ENCODE measurements around the gene UBE3B.

The UBE3B gene

DNA sequence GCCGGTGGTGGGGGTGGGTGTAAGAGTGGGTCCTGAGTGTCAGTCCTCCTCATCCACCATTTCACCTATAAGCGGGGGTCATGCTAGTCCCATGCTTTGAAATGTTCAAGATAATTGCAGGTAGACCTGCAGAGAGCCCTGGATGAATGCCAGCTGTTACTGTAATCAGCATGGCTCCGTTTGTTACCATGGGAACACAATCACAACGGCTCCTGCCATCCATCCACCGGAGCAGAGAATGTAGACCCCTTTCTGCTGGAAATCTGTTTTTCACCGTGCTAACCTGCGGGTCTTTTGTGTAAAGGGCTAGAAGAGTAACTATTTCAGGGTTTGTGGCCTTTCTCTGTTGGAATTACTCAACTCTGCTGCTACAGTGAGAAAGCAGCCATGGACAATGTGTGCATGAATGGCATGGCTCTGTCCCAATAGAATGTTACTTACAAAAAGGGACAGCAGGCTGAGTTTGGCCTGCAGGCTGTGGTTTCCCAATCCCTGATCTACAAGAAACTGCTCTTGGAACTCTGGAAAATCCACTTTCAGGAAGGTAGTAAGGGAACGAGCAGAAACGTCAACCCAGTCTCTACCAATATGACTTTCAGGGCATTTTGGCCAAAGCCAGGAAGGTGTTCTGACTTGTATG is 36.5 kb upstream of the UBE3B start:
- no peak overlapping the region for H3K27ac Mint-ChIP-seq
- intact Hi-C loops (cut with micrococcal nuclease) = no loop called here
- no peaks in the 10 kb centered on the region for H3K9me3 Mint-ChIP-seq
- peaks cover 34% of the 10 kb centered on the region for H3K36me3 Mint-ChIP-seq (ENCODE audit: low read depth)
- H3K4me3 Mint-ChIP-seq = no peak overlapping the region
- no peaks in the 10 kb centered on the region for H3K27me3 Mint-ChIP-seq
- no peaks in the 10 kb centered on the region for H3K4me1 Mint-ChIP-seq (ENCODE audit: low read depth)

DNA sequence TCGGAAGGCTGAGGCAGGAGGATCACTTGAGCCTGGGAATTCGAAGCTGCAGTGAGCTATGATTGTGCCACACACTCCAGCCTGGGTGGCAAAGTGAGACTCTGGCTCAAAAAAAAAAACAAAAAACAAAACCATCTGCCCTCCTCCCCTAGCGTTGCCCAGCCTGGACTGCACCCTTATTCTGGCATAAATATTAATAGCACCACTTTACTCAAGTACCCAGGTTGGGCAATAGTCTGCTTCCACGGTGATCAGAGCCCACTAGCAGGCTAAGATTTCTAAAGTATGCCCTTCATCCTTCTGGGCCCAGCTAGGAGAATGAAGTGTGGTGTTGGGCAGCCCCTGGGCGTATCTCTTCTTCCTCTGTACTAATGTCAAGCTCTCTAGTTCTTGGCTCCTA is 33.6 kb upstream of the UBE3B start:
- Mint-ChIP-seq H3K9me3 (no peaks in the 10 kb centered on the region), H3K36me3 (ENCODE audit: low read depth) (peaks cover 60% of the 10 kb centered on the region), H3K27me3 (no peaks in the 10 kb centered on the region), H3K4me1 (ENCODE audit: low read depth) (no peaks in the 10 kb centered on the region), H3K27ac (no peak overlapping the region), H3K4me3 (no peak overlapping the region)
- intact Hi-C loops (cut with micrococcal nuclease) = no loop called here

DNA sequence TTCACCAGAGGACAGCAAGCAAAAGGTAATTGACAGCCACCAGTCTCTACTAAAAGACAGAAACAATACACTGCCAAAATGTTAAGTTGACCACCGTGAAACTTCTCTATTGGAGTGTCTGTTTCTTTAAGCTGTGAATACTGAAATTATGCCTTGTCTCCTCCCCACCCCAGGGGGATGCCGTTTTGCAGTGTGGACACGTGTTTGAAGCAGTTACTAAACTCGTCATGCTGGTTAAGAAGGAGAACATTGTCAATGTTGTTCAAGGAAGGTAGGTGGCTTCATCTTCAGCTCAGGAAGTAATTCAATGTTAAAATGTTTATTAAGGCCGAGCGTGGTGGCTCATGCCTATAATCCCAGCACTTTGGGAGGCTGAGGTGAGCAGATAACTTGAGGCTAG is 33.2 kb upstream of the UBE3B start:
- H3K9me3 Mint-ChIP-seq = no peaks in the 10 kb centered on the region
- H3K36me3 Mint-ChIP-seq (ENCODE audit: low read depth) = peaks cover 65% of the 10 kb centered on the region
- H3K4me3 Mint-ChIP-seq = no peak overlapping the region
- intact Hi-C loops (cut with micrococcal nuclease) = no loop called here
- no peaks in the 10 kb centered on the region for H3K27me3 Mint-ChIP-seq
- H3K4me1 Mint-ChIP-seq (ENCODE audit: low read depth) = no peaks in the 10 kb centered on the region
- H3K27ac Mint-ChIP-seq = no peak overlapping the region

DNA sequence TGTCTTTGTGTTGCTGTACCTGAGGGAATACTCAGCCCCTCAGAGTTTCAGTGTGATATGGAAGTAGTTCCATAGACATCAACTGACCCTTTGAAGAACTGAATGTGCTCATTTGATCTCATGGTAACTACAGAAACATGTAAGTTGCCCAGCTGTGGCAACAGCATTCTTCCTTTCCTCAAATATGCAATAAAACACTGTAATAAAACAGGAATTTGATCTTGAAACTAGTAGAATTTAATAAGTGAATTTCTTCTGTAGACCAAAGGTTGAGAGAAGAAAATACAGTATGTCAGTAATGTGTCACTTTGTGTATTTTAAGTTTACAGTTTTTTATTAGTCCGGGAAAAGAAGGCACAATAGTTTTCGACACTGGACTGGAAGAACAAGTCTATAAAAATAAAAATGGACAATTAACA is 32.2 kb upstream of the UBE3B start:
- H3K27ac Mint-ChIP-seq = no peak overlapping the region
- peaks cover 73% of the 10 kb centered on the region for H3K36me3 Mint-ChIP-seq (ENCODE audit: low read depth)
- intact Hi-C loops (cut with micrococcal nuclease) = no loop called here
- no peaks in the 10 kb centered on the region for H3K9me3 Mint-ChIP-seq
- no peaks in the 10 kb centered on the region for H3K27me3 Mint-ChIP-seq
- H3K4me3 Mint-ChIP-seq = no peak overlapping the region
- no peaks in the 10 kb centered on the region for H3K4me1 Mint-ChIP-seq (ENCODE audit: low read depth)

DNA sequence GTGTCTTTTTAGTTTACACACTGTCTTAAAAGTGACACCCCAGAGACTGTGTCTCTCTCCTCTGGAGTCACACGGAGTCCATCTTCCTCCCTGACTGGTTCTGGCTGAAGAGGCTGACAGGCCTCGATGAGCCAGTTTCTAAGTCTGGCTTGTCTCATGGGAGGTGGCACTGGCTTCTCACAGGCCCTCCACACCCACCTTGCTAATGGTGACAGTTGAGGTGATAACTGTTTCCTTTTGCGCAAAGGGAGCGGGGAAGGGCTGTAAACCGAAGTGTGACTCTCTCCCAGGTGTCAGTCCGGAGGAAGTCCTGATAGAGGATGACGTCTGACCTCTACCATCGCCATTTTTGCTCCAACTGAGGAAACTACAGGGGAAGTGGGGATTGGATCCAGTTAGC is 30.6 kb upstream of the UBE3B start:
- intact Hi-C loops (cut with micrococcal nuclease) = no loop called here
- no peaks in the 10 kb centered on the region for H3K27me3 Mint-ChIP-seq
- H3K27ac Mint-ChIP-seq = no peak overlapping the region
- H3K4me1 Mint-ChIP-seq (ENCODE audit: low read depth) = no peaks in the 10 kb centered on the region
- H3K36me3 Mint-ChIP-seq (ENCODE audit: low read depth) = peaks cover 85% of the 10 kb centered on the region
- H3K4me3 Mint-ChIP-seq = no peak overlapping the region
- H3K9me3 Mint-ChIP-seq = no peaks in the 10 kb centered on the region

DNA sequence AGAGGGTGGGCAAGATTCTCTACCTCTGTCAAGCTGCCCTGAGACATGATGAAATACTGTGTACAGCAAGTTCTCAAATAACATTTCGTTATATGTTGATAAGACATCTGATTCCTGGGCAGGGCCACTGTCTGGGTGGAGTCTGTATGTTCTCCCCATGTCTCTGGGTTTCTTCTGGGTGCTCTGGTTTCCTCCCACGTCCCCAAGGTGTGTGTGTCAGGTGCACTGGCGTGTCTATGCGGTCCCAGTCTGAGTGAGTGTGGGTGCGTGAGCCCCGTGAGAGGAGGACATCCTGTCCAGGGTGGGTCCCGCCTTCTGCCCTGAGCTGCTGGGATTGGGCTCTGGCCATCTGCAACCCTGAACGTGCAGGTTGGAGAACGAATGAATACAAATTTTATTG is 30.0 kb upstream of the UBE3B start:
- no peaks in the 10 kb centered on the region for H3K9me3 Mint-ChIP-seq
- intact Hi-C loops (cut with micrococcal nuclease) = no loop called here
- no peaks in the 10 kb centered on the region for H3K27me3 Mint-ChIP-seq
- H3K4me1 Mint-ChIP-seq (ENCODE audit: low read depth) = no peaks in the 10 kb centered on the region
- no peak overlapping the region for H3K4me3 Mint-ChIP-seq
- H3K36me3 Mint-ChIP-seq (ENCODE audit: low read depth) = peaks cover 88% of the 10 kb centered on the region
- no peak overlapping the region for H3K27ac Mint-ChIP-seq

DNA sequence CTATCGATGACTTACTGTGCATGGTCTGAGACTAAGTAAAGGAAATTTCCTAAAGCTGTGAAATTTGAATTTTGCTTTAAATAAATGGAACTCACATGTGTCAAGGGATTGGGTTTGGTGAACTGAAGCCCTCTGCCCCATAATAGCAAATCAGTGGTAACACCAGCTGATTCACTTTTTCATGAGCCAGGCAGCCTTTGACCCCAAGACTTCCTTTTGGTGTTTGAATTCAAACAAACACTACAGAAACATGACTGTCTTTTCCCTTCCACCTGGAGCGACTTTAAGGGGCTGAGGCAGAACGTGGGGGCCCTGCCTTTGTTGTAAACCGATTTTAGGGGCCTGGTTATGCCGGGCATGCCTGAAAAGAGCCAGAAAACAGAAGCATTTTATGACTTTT is 29.2 kb upstream of the UBE3B start:
- Mint-ChIP-seq H3K4me3 (no peak overlapping the region), H3K9me3 (no peaks in the 10 kb centered on the region), H3K4me1 (ENCODE audit: low read depth) (no peaks in the 10 kb centered on the region), H3K27me3 (no peaks in the 10 kb centered on the region), H3K27ac (no peak overlapping the region), H3K36me3 (ENCODE audit: low read depth) (peaks cover 92% of the 10 kb centered on the region)
- intact Hi-C loops (cut with micrococcal nuclease) = no loop called here

DNA sequence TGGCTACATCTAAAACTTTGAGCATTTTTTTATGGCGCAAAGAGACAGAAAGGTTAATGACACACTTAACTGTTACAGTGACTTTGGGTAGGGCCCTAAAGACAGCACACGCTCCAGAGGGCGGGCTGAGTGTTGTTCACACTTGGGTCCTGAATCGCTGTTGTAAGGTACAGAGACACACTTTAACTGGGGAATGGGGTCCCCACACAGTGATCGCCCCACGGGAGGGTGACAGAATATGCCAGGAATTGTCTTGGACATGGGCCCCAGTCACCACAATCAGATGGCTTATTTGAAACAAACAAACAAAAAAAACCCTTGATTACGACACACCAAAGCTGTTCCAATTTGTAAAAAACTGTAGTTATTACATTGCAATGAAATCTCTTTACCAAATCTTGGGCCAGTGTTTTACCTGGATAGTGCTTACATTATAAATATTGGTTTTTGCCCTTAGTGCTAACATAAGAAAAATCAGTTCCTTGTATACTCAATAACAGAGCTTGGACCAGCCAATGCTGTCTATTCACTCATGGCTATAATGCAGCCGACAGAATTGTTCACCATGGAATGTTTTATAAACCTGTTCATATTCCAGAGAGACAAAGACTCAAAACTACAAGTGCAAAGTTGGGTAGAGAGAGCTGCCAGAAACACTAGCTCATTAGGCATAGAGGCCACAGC is 28.6 kb upstream of the UBE3B start:
- H3K36me3 Mint-ChIP-seq (ENCODE audit: low read depth) = peaks cover 98% of the 10 kb centered on the region
- no peak overlapping the region for H3K4me3 Mint-ChIP-seq

DNA sequence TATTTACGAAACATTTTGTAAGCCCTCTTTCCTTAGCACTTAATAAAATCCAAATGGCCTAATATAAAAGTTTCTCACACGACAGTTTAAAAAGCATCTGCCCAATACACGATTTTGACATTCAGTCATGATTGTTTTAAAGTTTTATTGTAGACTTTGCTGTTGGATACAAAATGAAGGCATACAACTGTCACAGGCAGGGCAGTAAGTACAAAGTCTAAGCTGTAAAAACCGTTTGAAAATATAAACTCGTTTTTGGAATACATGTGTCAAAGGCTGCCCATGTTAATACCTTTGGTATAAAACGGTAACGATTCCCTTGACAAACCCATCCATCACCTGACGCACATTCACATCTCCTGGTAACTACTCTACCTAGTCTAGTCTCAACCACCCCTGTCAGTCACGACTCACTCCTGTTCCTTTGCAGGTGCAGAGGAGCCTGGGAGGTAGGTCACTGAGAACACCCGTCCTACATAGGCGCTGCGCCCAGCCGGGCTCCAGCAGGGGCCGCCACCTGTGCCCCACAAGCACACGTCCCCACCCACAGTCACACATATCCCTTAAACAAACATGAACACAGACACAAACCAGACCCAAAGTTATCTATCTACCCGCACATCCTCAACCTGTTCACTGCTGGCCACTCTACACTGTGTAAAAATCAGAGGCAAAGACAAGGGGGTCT is 27.4 kb upstream of the UBE3B start:
- no peak overlapping the region for H3K4me3 Mint-ChIP-seq
- peaks cover 98% of the 10 kb centered on the region for H3K36me3 Mint-ChIP-seq (ENCODE audit: low read depth)
- no peaks in the 10 kb centered on the region for H3K9me3 Mint-ChIP-seq
- no peaks in the 10 kb centered on the region for H3K4me1 Mint-ChIP-seq (ENCODE audit: low read depth)
- intact Hi-C loops (cut with micrococcal nuclease) = no loop called here
- H3K27me3 Mint-ChIP-seq = no peaks in the 10 kb centered on the region
- H3K27ac Mint-ChIP-seq = no peak overlapping the region

More for the DNA sequence above, 28.6 kb upstream of the UBE3B start:
- no peaks in the 10 kb centered on the region for H3K4me1 Mint-ChIP-seq (ENCODE audit: low read depth)
- intact Hi-C loops (cut with micrococcal nuclease) = no loop called here
- H3K27me3 Mint-ChIP-seq = no peaks in the 10 kb centered on the region
- no peak overlapping the region for H3K27ac Mint-ChIP-seq
- no peaks in the 10 kb centered on the region for H3K9me3 Mint-ChIP-seq

DNA sequence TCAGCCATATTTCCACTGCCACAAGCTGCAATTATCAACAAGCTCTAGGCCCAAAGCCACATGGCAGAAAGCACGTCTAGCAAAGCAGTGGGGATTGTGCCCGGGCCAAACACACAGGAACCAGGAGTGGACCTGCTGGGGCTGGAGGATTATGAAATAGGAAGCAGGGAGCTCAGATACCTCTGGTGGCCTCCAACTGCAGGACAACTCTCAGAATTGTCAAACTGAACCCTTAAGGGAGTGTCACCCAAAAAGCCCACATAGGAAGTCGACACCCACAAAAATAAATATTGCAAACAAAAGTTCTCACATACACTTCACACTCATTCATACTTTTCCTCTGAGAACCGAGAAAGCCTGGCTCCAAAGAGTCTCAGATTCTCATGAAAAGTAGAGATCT is 26.5 kb upstream of the UBE3B start:
- H3K36me3 Mint-ChIP-seq (ENCODE audit: low read depth) = peaks cover 98% of the 10 kb centered on the region
- H3K4me3 Mint-ChIP-seq = no peak overlapping the region
- intact Hi-C loops (cut with micrococcal nuclease) = no loop called here

DNA sequence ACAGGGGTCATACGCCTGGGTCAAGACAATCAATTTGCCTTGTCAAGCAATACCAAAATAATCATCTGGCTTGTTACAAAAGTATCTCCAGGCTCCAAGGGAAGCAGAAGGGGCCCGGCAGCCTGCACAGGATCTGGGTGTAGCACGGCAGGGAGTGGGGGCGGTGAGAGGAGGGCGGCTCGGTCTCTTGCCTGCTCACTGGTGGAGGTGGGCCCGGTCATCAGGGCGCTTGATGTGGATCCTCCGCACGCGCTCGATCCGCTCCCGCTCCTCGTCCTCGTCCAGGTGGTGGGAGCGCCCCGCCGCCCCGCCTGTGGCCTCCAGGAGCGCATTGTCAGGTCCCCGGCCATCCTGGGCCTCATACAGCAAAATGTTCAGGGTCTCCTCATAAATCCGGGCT is 26.0 kb upstream of the UBE3B start:
- H3K27me3 Mint-ChIP-seq = no peaks in the 10 kb centered on the region
- intact Hi-C loops (cut with micrococcal nuclease) = no loop called here
- H3K4me3 Mint-ChIP-seq = no peak overlapping the region
- H3K36me3 Mint-ChIP-seq (ENCODE audit: low read depth) = peaks cover 98% of the 10 kb centered on the region
- H3K27ac Mint-ChIP-seq = no peak overlapping the region
- H3K4me1 Mint-ChIP-seq (ENCODE audit: low read depth) = no peaks in the 10 kb centered on the region
- no peaks in the 10 kb centered on the region for H3K9me3 Mint-ChIP-seq

More for the DNA sequence above, 26.5 kb upstream of the UBE3B start:
- Mint-ChIP-seq H3K4me1 (ENCODE audit: low read depth) (no peaks in the 10 kb centered on the region), H3K9me3 (no peaks in the 10 kb centered on the region), H3K27ac (no peak overlapping the region), H3K27me3 (no peaks in the 10 kb centered on the region)

DNA sequence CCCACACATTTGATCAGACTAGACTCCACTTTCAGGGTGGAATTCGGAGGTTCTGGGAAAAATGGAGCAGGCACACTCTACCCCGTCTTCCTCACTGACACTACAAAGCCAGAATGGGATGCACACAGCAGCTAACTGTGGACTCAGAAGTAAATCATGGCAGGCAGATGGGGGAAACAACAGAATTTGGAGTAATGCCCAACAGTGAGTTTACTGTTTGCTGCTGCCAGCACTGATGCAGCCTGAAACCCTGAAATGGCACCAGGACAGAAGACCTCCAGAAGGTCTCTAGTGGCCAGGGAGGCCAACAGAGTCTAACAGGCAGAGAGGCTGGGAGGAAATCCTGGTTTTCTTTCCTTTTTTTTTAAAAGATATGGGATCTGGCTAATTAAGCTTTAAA is 24.9 kb upstream of the UBE3B start:
- intact Hi-C loops (cut with micrococcal nuclease) = no loop called here
- H3K4me1 Mint-ChIP-seq (ENCODE audit: low read depth) = no peaks in the 10 kb centered on the region
- H3K4me3 Mint-ChIP-seq = no peak overlapping the region
- no peaks in the 10 kb centered on the region for H3K9me3 Mint-ChIP-seq
- H3K27ac Mint-ChIP-seq = no peak overlapping the region
- peaks cover 98% of the 10 kb centered on the region for H3K36me3 Mint-ChIP-seq (ENCODE audit: low read depth)
- no peaks in the 10 kb centered on the region for H3K27me3 Mint-ChIP-seq

DNA sequence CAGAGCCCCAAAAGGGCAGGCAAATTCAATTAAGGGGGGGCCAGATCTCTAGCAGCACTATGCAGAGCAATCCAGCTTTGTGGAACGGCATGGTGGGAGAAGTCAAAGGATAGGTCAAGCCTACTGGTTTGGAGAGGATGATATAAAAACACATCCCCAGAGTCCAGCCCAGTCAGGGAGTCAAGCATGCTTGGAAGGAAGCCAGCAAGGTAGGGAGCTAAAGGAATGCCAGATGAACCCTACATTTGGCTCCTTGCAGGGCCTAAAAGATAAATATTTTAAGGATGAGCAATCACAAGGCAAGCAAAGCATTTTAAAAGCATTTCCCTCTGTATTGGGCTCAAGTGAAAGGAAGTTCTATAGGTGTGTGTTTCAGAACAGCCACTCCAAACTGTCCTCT is 21.7 kb upstream of the UBE3B start:
- Mint-ChIP-seq H3K9me3 (no peaks in the 10 kb centered on the region), H3K27me3 (no peaks in the 10 kb centered on the region), H3K4me1 (ENCODE audit: low read depth) (peaks cover 28% of the 10 kb centered on the region), H3K27ac (no peak overlapping the region), H3K36me3 (ENCODE audit: low read depth) (peaks cover 100% of the 10 kb centered on the region), H3K4me3 (no peak overlapping the region)
- intact Hi-C loops (cut with micrococcal nuclease) = no loop called here

DNA sequence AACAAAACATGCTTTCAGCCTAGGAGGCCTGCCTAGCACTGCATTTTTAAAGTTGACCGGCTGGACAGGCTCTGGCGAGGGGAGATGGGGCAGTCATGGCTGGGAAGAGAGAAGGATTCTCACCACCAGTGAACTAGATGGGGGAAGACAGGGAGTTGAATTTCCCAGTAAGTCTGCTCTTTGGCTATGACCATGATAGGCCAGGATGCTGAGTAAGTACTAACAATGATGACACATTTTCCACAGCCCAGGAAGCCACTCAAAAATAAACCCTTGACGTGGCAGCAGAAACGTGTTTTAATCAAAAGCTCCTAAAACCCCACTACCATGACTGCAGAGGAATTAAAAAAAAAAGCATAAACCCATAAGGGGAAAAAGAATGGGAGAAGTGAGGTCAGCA is 19.3 kb upstream of the UBE3B start:
- H3K4me3 Mint-ChIP-seq = no peak overlapping the region
- H3K36me3 Mint-ChIP-seq (ENCODE audit: low read depth) = peaks cover 91% of the 10 kb centered on the region

More for the DNA sequence above, 19.3 kb upstream of the UBE3B start:
- H3K27ac Mint-ChIP-seq = no peak overlapping the region
- no peaks in the 10 kb centered on the region for H3K27me3 Mint-ChIP-seq
- H3K9me3 Mint-ChIP-seq = no peaks in the 10 kb centered on the region
- intact Hi-C loops (cut with micrococcal nuclease) = no loop called here
- peaks cover 52% of the 10 kb centered on the region for H3K4me1 Mint-ChIP-seq (ENCODE audit: low read depth)
